Measurements from ENCODE around the gene SAMD9.
"Not testable (repeated sequence)": the region's sequence is repeated elsewhere in the genome, so short reads cannot be mapped to it uniquely, and the experiment has no call there.

The SAMD9 gene

GRCh38 chr7:93120592-93121549 is 3.1 kb upstream of the SAMD9 start:
- DNase-seq (ENCODE audit: low read depth) = no peak

GRCh38 chr7:93119191-93119905 is 1.6 kb upstream of the SAMD9 start:
- DNase-seq (ENCODE audit: low read depth) = no peak

GRCh38 chr7:93117327-93117726 is 452 bp downstream of the SAMD9 start:
- DNase-seq (ENCODE audit: low read depth) = no peak

- DNase-seq (ENCODE audit: low read depth) = no peak
Observed at GRCh38 chr7:93115796-93116195, 2.0 kb downstream of the SAMD9 start.

GRCh38 chr7:93108003-93108402 is 9.8 kb downstream of the SAMD9 start:
- no peak for DNase-seq (ENCODE audit: low read depth)

- DNase-seq (ENCODE audit: low read depth) = no peak
Observed at GRCh38 chr7:93097388-93097787, 20.4 kb downstream of the SAMD9 start.

GRCh38 chr7:93092757-93093370 is 24.9 kb downstream of the SAMD9 start:
- DNase-seq (ENCODE audit: low read depth) = no peak

- not testable (repeated sequence) for DNase-seq (ENCODE audit: low read depth)
Observed at GRCh38 chr7:93073357-93073756, 44.4 kb downstream of the SAMD9 start.

GRCh38 chr7:93062599-93062998 is 55.2 kb downstream of the SAMD9 start:
- DNase-seq (ENCODE audit: low read depth) = no peak

GRCh38 chr7:93060865-93061264 is 56.9 kb downstream of the SAMD9 start:
- DNase-seq (ENCODE audit: low read depth) = no peak

GRCh38 chr7:93060025-93060424 is 57.8 kb downstream of the SAMD9 start:
- no peak for DNase-seq (ENCODE audit: low read depth)

- DNase-seq (ENCODE audit: low read depth) = not testable (repeated sequence)
Observed at GRCh38 chr7:93056621-93057020, 61.2 kb downstream of the SAMD9 start.

GRCh38 chr7:93055543-93056107 is 62.2 kb downstream of the SAMD9 start:
- no peak for DNase-seq (ENCODE audit: low read depth)

GRCh38 chr7:93054975-93055374 is 62.8 kb downstream of the SAMD9 start:
- DNase-seq (ENCODE audit: low read depth) = no peak

- DNase-seq (ENCODE audit: low read depth) = no peak
Observed at GRCh38 chr7:93053949-93054943, 63.5 kb downstream of the SAMD9 start.

GRCh38 chr7:93053209-93053948 is 64.4 kb downstream of the SAMD9 start:
- no peak for DNase-seq (ENCODE audit: low read depth)

- no peak for DNase-seq (ENCODE audit: low read depth)
Observed at GRCh38 chr7:93051660-93052059, 66.1 kb downstream of the SAMD9 start.
